H1 (cell line): ENCODE data around the gene PYY. TPM values are rescaled to one million over a fixed set of nuclear protein-coding genes. Genes with fewer than 3 reads are reported as not detected.

Experiments used
- ASH2L ChIP-seq: fragments of 200-600, 300-600 bp; sonication (generic); IDR thresholded peaks from one replicate; pipeline ENCODE4 v1.7.1; 2017; ENCODE audit warnings: low read length
- CHD2 ChIP-seq: IDR thresholded peaks from 2 replicates; pipeline ENCODE4 v1.6.1; 2012; ENCODE audit warnings: low read length, improper control_type of control experiment
- CREB1 ChIP-seq: IDR thresholded peaks from 2 replicates; pipeline ENCODE4 v1.6.1; 2012; ENCODE audit warnings: inconsistent platforms
- FOSL1 ChIP-seq: IDR thresholded peaks from 2 replicates; pipeline ENCODE4 v1.6.1; 2011; ENCODE audit warnings: mild to moderate bottlenecking, low read depth, low read length, moderate library complexity; ENCODE audit not compliant: insufficient read depth
- KDM1A ChIP-seq: fragments of 200-600, 300-600 bp; sonication (generic); IDR thresholded peaks from 2 replicates; pipeline ENCODE4 v1.7.1; 2016; ENCODE audit warnings: mild to moderate bottlenecking, low read length, borderline replicate concordance
- KDM4A ChIP-seq: IDR thresholded peaks from one replicate; pipeline ENCODE4 v1.7.1; 2012; ENCODE audit warnings: low read depth, mild to moderate bottlenecking, moderate library complexity, low read length, inconsistent platforms; ENCODE audit not compliant: severe bottlenecking
- PHF8 ChIP-seq: fragments of 200-600 bp; sonication (generic); conservative IDR thresholded peaks from 2 replicates; pipeline ENCODE4 v1.7.1; 2012; ENCODE audit warnings: low read depth, mild to moderate bottlenecking, inconsistent platforms, low read length, moderate library complexity
- SAP30 ChIP-seq: fragments of 300-600 bp; sonication (generic); IDR thresholded peaks from 2 replicates; pipeline ENCODE4 v1.7.1; 2012; ENCODE audit warnings: low read length, moderate library complexity, mild to moderate bottlenecking, inconsistent platforms; ENCODE audit not compliant: insufficient read depth, insufficient replicate concordance
- SRF ChIP-seq: IDR thresholded peaks from 2 replicates; pipeline ENCODE4 v1.6.1; 2011; ENCODE audit warnings: mild to moderate bottlenecking, low read depth, low read length, moderate library complexity
- polyA plus RNA-seq, 7 experiments: library from polyadenylated mRNA; depleted of rRNA in 3 of 7; stranded (reverse) in 5 of 7; unstranded in 2 of 7; fragments of >200 nt in 5 of 7; fragments of 200-250 nt in 2 of 7; gene quantifications; 1 replicate in 5 of 7; 2 replicates in 1 of 7; 4 replicates in 1 of 7; pipeline versions ENCODE4 v1.2.1 to v1.2.3, GENCODE V29; 2011 to 2013; ENCODE audit warnings: missing spikeins in 2 of 7, mixed read lengths in 2 of 7
- total RNA-seq: library from RNA; stranded (reverse); fragmentation: NEBNext Ultra II Directional; extraction: Animal tissue kit (Norgen Biotek cat#: 25700); gene quantifications from 2 replicates; pipeline ENCODE4 v1.2.1, GENCODE V29; 2021
- TF ChIP-seq, protein P1 (sequence below): IDR thresholded peaks from 2 replicates; pipeline ENCODE4 v1.6.1; 2012; ENCODE audit warnings: low read length, inconsistent platforms

Gene PYY
- total and polyA plus RNA-seq, 2 of the 8 experiments (the other 6 are each of a cell fraction or from before 2014, with no cell fraction given): 0.93 to 3.4 TPM

DNA sequence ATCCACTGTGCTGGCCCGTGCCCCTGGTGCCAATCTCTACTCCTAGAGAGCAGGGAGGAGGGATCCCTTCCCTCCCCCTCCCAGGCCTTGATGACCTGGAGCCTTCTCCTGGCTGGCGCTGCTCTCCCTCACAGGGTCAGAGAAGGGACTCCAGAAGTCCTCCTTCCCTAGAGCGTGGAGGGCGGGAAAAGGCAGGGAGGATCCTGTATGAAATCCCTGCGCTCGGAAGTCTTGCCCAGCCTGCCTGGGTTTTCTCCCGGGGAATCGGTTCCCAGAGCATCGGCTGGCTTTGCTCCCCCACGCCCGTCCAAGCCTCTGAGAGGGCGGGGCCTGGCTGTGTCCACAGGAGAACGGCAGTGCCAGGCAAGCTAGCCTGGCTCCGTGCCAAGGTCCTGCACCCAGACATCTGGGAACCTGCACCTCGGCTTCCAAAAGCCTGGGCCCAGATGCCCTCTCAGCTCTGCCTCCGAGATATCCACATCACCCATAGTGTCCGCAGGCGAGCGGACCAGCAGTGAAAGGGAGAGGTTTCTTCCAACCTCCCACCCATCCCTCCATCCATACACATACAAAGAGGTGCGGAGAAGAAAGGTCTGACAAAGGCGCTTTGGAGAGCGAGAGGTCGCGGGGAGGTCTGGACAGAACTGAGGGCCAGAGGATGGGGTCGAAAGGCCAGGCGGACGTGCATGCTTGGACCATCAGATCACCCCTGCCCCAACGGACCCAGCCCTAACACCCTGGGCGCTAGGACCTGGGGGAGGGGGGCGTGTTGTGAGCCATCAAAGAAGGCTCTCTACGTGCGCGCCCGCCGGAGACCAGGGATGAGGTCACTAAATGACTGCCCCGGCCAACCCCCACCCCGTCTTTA lies 47.5 kb downstream of the PYY start (continued):
- TF ChIP-seq CHD2: no peak
- TF ChIP-seq SRF: no peak
- peak; percentile 46 for TF ChIP-seq ASH2L
- no peak for TF ChIP-seq PHF8
- no peak for TF ChIP-seq KDM1A
- TF ChIP-seq FOSL1: peak; percentile 97
- TF ChIP-seq KDM4A: peak; percentile 90
- TF ChIP-seq, protein P1, sequence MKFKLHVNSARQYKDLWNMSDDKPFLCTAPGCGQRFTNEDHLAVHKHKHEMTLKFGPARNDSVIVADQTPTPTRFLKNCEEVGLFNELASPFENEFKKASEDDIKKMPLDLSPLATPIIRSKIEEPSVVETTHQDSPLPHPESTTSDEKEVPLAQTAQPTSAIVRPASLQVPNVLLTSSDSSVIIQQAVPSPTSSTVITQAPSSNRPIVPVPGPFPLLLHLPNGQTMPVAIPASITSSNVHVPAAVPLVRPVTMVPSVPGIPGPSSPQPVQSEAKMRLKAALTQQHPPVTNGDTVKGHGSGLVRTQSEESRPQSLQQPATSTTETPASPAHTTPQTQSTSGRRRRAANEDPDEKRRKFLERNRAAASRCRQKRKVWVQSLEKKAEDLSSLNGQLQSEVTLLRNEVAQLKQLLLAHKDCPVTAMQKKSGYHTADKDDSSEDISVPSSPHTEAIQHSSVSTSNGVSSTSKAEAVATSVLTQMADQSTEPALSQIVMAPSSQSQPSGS: peak; percentile 67; the same call in 1 of the 2 replicates
- peak; percentile 82 for TF ChIP-seq CREB1
- TF ChIP-seq SAP30: no peak
